Pons (tissue), 1 donor: Measurements from ENCODE around the gene ACP6.

Experiments used
- DNase-seq: peaks from one replicate; pipeline ENCODE4 v3.0.0-alpha.2; 2016; ENCODE audit warnings: low spot score

Gene ACP6

DNA sequence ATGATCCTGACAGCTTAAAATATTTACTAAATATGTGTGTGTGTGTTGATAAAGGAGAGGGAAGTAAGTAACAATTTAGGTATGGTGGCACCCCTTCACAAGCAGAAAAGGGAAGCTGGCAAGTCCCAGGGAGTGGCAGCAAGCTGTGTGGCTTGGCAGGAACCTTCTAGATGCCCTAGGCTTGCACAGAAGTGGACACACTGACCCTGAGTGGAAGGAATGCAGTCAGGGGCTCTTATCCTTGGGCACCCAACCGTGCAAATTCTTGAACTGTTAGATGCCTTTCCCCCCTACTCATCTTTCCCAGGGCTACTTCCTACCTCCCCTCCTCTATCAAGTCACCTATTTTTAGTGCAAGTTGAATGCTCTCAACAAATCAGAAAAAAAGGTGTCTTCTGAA, 18.9 kb downstream of the ACP6 start:
- DNase-seq = no peak

DNA sequence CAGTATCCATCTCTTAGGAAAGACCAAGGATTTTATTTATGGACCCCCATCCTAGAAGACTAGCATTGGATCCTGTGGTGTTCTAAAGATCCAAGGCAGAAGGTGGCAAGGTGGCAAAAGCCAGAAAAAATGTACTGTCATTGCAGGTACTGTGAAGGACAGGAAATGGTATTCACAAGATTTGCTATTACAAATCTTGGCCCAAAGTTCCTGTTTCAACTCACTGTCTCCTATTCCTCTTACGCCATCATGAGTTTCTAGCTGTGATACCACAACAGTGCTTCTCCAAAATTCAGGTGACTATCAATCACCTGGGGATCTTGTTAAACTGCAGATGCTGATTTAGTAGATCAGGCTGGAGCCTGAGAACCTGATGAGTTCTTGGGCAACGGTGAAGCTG, 21.4 kb downstream of the ACP6 start:
- DNase-seq = no peak

DNA sequence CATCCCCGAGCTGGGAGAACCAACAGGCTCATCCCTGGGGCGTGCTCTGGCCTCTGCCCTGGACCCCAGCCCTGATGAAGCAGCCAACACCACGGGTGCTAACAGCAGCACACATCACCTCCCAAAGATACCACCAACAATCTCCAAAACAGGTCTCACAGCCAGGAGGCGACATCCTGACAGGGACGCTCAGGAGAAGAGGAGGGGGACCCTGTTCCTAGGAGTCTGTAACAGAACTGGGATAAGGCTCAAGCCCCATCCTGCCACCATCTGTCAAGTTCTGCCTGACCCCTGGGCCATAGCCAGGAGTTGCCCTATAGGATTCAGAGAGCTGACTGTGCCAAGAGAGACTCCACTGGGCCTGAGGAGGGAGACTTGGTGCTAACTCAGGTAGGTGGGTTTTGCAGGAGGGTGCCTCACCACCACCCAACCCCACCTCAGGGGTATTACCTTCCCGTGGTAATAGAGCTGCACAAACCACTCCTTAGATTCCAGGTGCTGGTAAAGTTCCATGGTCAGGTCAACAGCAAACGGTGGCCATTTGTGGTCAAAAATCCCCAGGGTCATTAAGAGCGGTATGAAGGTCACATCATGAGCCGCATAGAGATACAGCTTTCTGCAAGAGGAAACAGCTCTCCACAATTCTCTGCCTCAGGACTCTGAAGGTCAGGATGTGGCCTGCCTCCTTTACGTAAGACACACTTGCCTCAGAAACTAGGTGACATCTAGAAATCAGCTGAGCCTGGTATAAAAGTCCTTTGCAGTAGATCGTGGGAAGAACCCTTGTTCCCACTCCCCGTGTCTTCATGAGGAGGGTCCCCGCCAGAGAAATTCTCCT, 22.3 kb downstream of the ACP6 start:
- no peak for DNase-seq

DNA sequence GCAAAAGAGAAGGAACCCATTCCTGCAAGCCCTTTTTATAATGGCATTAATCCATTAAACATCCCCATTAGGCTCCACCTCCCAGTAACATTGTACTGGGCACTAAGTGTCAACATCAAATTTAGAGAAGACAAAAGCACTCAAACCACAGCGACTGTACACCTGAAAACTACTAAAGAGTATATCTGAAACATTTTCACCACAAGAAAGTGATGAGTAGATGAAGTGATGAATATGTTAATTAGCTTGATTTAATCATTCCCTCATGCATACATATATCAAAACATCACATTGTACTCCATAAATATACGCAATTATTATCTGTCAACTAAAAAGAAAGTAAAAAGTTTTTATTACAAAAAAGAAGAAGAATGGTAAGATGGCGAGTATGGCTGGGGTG, 26.4 kb downstream of the ACP6 start:
- no peak for DNase-seq

DNA sequence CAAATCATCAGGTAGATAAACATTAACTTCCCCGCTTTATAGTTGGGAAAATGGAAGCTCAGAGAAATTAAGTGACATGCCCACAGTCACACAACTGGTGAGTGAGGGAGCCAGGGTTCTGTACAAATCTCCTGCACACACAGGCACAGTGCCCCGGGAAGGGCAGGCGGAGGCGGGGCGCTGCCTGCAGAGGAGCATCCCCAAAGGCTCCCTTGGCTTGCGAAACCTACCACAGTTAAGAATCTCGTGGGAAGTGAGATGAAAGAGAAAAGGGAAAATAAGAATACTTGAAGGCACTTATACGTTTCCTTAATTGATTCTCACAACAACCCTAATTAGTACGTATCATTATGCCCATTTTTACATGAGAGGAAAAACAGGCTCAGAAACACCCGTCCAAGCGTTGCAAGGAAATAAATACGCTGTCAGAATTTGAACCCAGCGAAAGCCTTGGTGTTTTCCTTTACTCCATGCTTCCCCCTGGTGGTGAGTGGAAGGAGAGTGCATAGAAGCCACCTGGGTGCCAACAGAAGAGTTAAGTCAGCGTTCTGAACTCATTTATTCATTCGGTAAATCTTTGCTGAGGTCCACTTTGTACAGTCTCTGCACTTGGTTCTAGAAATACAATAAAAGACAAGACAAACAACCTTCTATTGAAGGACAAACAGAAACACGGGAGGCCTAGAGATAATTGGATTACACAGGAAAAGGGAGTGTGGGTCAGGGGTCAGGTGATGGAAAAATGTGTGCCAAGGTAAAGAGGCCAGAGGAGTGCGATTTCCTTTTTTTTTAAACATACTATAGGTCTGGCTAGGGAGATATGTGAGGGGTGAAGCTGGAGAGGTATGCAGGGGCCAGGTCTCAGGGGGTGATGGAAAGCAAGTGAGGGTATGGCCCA, 28.4 kb downstream of the ACP6 start:
- DNase-seq = peak; percentile 38

DNA sequence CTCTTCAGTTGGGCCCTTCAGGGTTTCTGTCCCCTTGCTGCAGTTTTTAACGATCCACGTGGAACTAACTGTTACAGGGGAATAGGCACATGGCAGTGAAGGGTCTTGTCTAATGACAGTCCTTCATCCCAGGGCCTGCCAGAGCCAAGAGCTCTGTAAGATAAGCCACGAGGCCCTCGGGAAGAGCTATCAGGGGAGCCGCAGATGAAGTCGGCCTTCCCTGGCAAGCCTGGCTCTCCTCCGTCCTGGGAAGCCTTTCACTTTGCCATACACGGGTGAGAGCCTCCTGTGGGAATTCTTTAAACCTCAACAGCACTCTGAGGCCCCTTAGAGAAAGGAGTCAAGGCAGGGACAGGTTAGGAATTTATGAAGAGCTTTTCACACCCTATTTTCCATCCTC, 29.0 kb downstream of the ACP6 start:
- DNase-seq = no peak

DNA sequence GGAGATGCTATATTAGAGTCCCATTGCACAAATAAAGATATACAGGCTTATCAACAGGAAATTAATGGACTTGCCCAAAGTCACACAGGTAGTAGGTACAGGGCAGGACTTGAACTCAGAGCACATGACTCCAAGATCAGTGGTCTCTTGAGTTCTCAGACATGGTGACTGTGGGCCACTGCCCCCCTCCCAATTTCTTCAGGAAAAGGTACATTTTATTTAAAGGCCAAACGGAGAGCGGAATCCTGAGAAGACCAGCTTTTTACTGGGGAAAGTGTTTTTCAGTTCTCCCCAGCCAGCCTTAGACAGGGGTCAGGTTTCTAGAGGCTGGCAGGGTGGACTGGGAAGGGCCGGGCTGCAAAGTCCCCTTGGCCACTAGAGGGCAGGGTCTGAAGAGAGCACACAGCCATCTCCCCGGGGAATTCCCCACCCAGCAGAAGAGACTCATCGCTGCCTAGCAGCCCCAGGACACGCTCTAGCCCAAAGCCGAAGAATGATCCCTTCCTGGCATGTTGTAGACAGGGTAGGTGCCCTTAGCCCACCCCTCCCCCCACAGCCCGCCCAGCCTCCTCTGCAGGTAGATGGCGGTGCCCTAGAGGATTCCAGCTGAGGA, 29.7 kb downstream of the ACP6 start:
- DNase-seq = peak; percentile 59

DNA sequence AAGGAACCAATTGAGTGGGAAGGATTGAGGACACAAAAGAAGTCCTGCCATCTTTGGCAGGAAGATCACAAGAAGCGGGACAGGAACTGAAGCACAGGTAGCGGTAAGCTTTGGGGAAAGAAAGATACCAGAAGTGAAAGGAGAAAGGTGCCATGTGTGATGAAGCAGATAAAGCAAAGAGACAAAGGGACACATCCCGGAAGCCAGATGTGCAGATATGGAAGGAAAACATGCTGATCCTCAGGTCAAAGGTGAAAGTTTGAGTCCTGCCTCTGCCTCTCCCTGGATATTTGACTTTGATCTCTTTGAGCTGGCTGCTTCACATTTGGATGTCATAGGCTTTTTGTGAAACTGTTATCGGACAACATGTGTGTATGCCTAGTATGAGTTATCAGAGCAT, 34.0 kb downstream of the ACP6 start:
- DNase-seq = no peak

DNA sequence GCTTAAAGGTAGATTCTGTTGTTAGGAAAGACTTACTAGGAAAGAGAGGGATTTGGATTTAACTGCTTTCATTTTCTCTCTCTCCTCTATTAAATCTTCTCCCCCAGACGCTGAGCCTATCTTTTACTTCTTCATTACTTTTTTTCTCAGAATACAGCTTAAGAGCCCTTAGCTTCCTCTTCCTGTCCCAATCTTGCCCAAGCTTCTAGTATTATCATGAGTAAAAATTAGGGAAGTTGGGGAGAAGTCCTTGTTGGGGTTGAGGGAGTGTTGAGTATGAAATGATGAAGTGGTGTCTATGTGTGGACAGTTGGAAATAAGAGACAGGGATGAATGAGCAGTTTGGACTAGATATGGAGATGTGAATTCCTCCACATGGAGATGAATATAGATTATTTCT, 35.0 kb downstream of the ACP6 start:
- peak; percentile 63 for DNase-seq

DNA sequence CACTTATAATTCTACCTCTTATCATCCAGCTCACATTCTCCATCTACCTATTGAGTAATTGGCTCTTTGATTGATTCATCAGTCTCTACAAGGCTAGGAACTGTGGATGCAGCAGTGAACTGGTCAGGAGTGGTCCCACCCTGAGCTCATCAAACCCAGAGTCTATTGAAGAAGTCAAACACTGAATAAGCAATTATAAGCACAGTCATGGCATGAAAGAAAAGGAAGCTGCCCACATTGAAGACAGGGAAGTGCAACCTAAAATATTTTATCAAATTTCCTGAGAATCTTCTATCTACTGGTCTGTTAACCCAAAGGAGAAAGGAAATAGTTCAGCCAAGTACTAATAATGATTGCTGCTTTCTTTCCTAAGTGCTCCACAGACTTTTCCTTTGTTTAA, 35.7 kb downstream of the ACP6 start:
- no peak for DNase-seq

DNA sequence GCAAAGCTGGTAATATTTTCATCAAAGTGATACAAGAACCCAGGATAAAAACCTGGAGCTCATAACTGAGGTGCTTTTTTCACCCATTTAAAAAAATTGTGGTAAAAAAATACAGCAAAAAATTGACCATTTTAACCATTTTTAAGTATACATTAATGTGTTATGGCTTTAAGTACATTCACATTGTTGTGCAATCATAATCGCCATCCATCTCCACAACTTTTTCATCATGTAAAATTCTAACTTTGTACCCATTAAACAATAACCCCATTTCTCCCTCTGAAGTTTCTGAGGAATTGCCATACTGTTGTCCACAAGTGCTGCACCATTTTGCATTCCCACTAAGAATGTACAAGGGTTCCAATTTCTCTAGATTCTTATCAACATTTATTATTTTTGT, 36.6 kb downstream of the ACP6 start:
- no peak for DNase-seq

DNA sequence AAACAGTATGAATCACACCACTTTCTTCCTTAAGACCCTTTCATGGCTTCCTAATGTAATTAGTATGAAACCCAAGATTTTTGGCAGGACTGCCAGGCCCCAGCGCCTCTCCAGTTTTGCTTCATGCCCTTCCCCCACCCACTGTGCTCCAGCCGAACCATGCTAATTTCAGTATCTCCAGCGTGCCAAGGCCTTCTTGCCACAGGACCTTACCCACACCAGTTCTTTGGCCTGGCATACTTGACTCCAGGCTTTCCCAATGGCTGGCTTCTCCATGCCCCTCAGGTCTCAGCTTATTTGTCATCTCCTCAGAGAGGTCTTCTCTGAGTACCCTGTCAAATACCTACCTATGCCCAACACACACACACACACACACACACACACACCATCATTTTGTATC, 38.5 kb downstream of the ACP6 start:
- no peak for DNase-seq

DNA sequence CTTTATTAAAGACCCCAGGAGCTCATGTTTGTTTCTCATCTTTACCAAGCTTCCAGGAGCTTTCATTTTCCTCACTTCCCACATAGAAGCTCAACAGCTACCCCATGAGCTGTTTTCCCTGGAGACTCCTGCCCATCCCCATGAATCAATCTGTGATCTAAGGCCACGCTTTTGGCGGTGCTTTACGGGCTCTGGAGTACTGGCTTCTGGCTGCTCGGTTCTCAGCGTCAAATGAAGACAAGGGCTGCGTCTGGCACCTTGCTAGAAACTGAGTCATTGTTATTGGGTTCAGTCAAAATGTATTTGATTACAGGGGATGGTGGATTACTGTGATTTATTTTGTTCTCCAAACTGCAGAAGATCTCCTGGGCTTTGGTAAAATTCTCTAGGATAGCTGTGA, 39.9 kb downstream of the ACP6 start:
- DNase-seq = no peak

DNA sequence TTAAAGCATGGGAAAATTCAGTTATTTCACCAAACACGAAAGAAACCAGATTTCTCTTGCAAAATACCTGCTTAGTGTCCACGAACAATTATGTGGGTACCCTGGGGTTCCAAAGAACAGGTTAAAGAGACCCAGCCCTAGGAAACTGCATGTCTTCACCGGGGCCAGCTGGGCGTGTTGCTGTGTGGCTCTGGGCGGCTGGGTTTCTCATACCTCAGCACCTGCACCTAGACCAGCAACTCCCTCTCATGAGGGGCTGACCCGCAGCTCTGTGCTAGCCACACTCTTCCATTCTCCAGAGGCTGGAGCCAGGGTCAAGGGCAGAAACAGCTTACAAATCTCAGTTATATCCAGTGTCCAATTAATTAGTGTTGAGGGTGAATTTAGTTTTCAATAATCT, 40.3 kb downstream of the ACP6 start:
- no peak for DNase-seq

DNA sequence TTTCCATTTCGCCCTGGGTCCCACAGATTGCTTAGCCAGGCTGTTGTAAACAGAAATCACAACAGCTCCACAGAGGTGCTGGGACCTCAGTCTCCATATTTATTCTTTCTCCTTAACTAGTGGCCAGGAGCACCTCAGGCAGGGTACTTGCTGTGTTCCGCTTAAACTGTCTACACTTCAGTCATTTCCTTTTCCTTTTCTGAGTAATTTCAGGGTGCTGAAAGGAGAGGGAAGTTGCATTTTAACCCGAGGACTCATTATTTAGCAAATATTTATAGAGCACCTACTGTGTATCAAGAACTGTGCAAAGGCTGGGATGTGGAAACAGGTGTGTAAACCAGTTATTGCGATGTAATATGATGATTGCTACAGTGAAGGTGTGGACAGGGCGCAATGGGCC, 41.9 kb downstream of the ACP6 start:
- no peak for DNase-seq

DNA sequence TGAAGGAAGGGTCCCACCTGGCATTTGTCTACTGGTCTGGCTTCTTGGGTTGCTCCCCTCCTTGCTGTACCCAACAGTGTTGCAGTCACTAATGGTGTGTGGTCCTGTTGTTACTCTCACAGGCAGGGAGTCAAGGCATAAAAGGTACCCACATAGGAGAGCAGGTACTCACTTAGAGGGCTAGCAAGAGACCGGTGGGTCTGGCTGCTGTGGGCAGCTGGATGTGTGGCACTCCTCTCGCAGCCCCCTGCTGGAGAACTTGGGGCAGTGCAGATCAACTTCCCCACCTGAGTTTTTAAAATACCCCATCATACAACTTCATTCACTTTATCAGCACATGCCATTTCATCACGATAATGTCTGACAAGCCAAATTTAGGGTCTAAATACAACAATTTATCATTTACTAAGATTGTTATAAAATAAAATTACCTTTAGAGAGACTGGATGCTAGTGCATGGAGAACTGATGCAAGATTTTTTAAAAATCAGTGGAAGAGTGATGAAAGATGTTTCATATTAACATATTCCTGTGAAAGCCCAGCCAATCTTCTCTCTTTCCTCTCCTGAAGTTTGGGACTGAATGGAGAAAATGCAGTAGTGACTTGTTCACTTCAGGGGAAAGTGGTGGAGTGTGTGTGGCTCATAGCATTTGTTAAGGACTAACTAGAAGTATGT, 42.8 kb downstream of the ACP6 start:
- DNase-seq = peak; percentile 36

DNA sequence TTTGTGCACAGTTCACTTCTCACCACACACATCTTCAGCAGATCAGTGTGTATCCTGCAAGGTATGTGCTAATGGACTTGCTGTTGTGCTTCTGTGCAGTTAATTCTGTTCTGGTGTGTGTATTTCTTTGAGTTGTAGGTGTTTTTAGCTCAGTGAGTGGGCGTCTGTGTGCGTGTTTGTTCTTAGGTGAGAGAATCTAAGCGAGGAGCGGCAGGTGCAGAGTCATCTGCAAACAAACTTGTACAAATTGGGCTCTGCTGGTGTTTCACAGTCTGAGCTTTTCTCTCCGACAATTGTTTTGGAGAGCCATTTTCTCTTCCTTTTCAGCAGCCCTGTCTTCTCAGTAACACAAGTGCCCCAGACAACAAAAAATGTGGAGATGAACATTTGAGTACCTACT, 43.6 kb downstream of the ACP6 start:
- DNase-seq = no peak

DNA sequence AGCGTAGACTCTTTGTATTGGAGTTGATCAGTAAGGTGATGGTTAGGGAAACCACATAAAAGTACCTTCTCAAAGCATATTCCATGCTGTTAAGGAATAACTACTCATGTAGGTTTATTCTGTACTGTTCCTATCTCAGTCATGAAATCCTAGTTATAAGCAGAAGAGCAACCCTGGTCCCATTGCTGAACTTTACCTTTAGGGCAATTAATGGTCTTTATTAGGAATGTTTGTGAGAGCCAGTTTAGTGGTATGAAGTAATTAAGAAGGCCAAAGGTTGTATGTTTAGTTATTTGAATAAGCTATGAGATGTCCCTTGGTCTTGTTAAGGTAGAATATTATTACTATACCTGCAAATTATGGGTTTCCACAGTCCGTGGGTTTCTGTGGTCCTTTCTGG, 44.0 kb downstream of the ACP6 start:
- no peak for DNase-seq

DNA sequence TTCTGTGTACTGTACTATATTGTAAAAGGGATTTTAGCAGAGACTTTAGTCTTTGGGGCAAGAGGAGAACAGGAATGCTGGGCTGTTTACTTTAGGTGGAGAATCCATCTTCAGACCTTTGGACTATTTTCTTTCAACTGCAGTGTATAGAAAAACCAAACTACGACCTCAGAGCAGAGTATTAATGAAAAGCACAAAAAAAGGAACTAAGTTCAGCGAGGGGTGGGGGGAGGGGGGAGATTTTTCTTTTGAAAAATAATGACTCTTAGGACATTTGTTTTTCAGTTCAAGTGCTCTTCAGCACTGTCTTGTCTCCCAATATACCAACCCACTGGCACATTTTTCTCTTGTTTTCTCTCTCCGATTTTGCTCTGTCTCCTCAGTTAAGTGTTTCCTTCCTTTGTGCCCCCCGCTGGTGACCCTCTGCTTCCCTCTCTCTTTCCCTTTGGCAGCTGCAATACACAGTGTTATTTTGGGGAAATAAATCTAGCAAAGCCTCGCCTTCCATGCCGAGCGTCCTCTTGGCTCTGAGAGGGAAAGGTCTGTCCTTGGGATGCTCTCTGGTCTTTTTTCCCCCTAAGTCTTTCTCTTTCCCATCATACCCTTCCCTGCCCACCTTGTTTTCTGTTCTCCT, 44.8 kb downstream of the ACP6 start:
- peak; percentile 19 for DNase-seq

DNA sequence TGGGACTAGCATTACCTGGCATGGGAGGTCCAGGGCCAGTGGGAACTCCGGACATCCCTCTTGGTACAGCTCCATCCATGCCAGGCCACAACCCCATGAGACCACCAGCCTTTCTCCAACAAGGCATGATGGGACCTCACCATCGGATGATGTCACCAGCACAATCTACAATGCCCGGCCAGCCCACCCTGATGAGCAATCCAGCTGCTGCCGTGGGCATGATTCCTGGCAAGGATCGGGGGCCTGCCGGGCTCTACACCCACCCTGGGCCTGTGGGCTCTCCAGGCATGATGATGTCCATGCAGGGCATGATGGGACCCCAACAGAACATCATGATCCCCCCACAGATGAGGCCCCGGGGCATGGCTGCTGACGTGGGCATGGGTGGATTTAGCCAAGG, 45.8 kb downstream of the ACP6 start:
- DNase-seq = no peak

DNA sequence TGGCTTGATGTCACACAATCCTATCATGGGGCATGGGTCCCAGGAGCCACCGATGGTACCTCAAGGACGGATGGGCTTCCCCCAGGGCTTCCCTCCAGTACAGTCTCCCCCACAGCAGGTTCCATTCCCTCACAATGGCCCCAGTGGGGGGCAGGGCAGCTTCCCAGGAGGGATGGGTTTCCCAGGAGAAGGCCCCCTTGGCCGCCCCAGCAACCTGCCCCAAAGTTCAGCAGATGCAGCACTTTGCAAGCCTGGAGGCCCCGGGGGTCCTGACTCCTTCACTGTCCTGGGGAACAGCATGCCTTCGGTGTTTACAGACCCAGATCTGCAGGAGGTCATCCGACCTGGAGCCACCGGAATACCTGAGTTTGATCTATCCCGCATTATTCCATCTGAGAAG, 46.3 kb downstream of the ACP6 start:
- DNase-seq = no peak

DNA sequence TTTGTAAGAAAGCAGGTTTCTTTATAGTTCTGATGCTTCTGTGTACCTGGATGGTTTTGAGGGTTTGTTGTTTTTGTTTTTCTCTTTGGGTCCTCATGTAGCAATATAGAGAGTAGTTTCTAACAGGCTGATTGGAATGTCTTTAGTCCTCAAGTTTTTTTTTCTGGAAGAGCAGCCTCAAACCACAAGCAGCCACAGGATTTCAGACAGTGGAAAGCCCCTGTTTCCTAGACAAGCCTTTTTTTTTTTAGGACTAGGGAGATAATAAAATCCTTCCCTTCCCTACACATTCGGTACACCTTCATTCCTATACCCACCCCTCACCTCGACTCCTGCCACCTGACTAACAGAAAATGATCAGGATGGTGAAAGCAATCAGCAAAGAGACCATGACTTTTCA, 47.6 kb downstream of the ACP6 start:
- DNase-seq = no peak
